ENCODE results near the gene LILRB5.
"Not testable (repeated sequence)": the region's sequence is repeated elsewhere in the genome, so short reads cannot be mapped to it uniquely, and the experiment has no call there.

Gene LILRB5

GRCh38 chr19:54274516-54274915 lies 17.4 kb upstream of the LILRB5 start:
- not testable (repeated sequence) for DNase-seq

GRCh38 chr19:54273821-54274220 lies 16.7 kb upstream of the LILRB5 start:
- DNase-seq: no peak

GRCh38 chr19:54272181-54272580 lies 15.1 kb upstream of the LILRB5 start:
- not testable (repeated sequence) for DNase-seq

- not testable (repeated sequence) for DNase-seq
Observed at GRCh38 chr19:54271587-54271986, 14.5 kb upstream of the LILRB5 start.

- DNase-seq: no peak
Observed at GRCh38 chr19:54271106-54271505, 14.0 kb upstream of the LILRB5 start.

- no peak for DNase-seq
Observed at GRCh38 chr19:54268936-54269335, 11.9 kb upstream of the LILRB5 start.

GRCh38 chr19:54266133-54266532 lies 9.1 kb upstream of the LILRB5 start:
- no peak for DNase-seq

GRCh38 chr19:54262470-54262869 lies 5.4 kb upstream of the LILRB5 start:
- no peak for DNase-seq

- no peak for DNase-seq
Observed at GRCh38 chr19:54262066-54262465, 5.0 kb upstream of the LILRB5 start.

GRCh38 chr19:54256250-54257115 lies 590 bp downstream of the LILRB5 start:
- no peak for DNase-seq

- no peak for DNase-seq
Observed at GRCh38 chr19:54255105-54255775, 1.8 kb downstream of the LILRB5 start.

GRCh38 chr19:54254195-54254906 lies 2.7 kb downstream of the LILRB5 start:
- no peak for DNase-seq

- DNase-seq: no peak
Observed at GRCh38 chr19:54253331-54254194, 3.5 kb downstream of the LILRB5 start.

GRCh38 chr19:54252845-54253244 lies 4.2 kb downstream of the LILRB5 start:
- no peak for DNase-seq

GRCh38 chr19:54252243-54252642 lies 4.8 kb downstream of the LILRB5 start:
- DNase-seq: no peak

GRCh38 chr19:54248016-54248601 lies 9.0 kb downstream of the LILRB5 start:
- peak; percentile 65 for DNase-seq

GRCh38 chr19:54247106-54247930 lies 9.8 kb downstream of the LILRB5 start:
- DNase-seq: no peak

- DNase-seq: no peak
Observed at GRCh38 chr19:54245936-54246335, 11.1 kb downstream of the LILRB5 start.

GRCh38 chr19:54243809-54244208 lies 13.3 kb downstream of the LILRB5 start:
- DNase-seq: not testable (repeated sequence)

GRCh38 chr19:54242646-54243045 lies 14.4 kb downstream of the LILRB5 start, which contains the start of gene LILRA6:
Gene LILRA6, minus strand, starts transcription at chr19:54242790.
- not testable (repeated sequence) for DNase-seq

- DNase-seq: not testable (repeated sequence)
Observed at GRCh38 chr19:54242234-54242633, 14.8 kb downstream of the LILRB5 start.

All from GF-D8 (cell line).